Heart right ventricle (tissue), 16 donors: ENCODE results near the gene KREMEN1. TPM values are rescaled to one million over a fixed set of nuclear protein-coding genes. Genes with fewer than 3 reads are reported as not detected.

Source experiments
- ATAC-seq, 8 donors: fragments of 200-7000 bp; cut with Tn5 transposase; one replicate each; pipeline ENCODE4 v1.9.1; 2020; ENCODE audit warnings: mild to moderate bottlenecking in 8 of 8, moderate library complexity in 8 of 8, moderate number of reproducible peaks in 1 of 8
- DNase-seq, 2 donors: peaks; one replicate each; pipeline ENCODE4 v3.0.0-alpha.2; 2020
- H3K27ac ChIP-seq, 10 donors: fragments of 200-600 bp; sonication (generic) in 2 of 10; one replicate each; pipeline versions ENCODE4 v1.5.0 to v1.8.0; 2020 to 2022; ENCODE audit warnings: mild to moderate bottlenecking in 3 of 10
- H3K27me3 ChIP-seq, 7 donors: fragments of 200-600 bp; one replicate each; pipeline ENCODE4 v1.8.0; 2021 to 2022; ENCODE audit warnings: mild to moderate bottlenecking in 2 of 7
- H3K36me3 ChIP-seq, 9 donors: fragments of 200-600 bp; sonication (generic) in 1 of 9; one replicate each; pipeline versions ENCODE4 v1.5.0 to v1.8.0; 2020 to 2022; ENCODE audit warnings: mild to moderate bottlenecking in 2 of 9
- H3K4me1 ChIP-seq, 9 donors: fragments of 200-600 bp; sonication (generic) in 1 of 9; one replicate each; pipeline versions ENCODE4 v1.5.0 to v1.8.0; 2020 to 2022; ENCODE audit warnings: mild to moderate bottlenecking in 4 of 9
- H3K4me3 ChIP-seq, 10 donors: fragments of 200-600 bp; sonication (generic) in 2 of 10; one replicate each; pipeline versions ENCODE4 v1.5.0 to v1.8.0; 2020 to 2022; ENCODE audit warnings: mild to moderate bottlenecking in 7 of 10, moderate library complexity in 2 of 10
- H3K9me3 ChIP-seq, 11 donors: fragments of 200-600 bp in 10 of 11; sonication (generic) in 2 of 11; one replicate each; pipeline versions ENCODE4 v1.5.0 to v1.8.0; 2013 to 2022; ENCODE audit warnings: mild to moderate bottlenecking in 2 of 11, control low read depth in 1 of 11, moderate library complexity in 1 of 11
- WGBS, 2 donors: extraction: QIAGEN DNeasy Blood & Tissue Kit; methylation state at CpG; one replicate each; pipeline ENCODE4 v1.1.7; 2013; ENCODE audit warnings: inconsistent platforms in 1 of 2; 5-methylcytosine and 5-hydroxymethylcytosine counted together
- intact Hi-C, 10 donors: fragments of 100-400 bp; cut with DNase I; formaldehyde crosslinking; loops; one replicate each; pipeline versions ENCODE4 v1.11.1 to v1.14.2; 2022
- polyA plus RNA-seq, 2 donors: library from polyadenylated mRNA; stranded (reverse); fragments of 200-250 nt; gene quantifications; one replicate each; pipeline ENCODE4 v1.2.3, GENCODE V29; 2013
- total RNA-seq, 10 donors: library from RNA; stranded (reverse); fragmentation: NEBNext Ultra II Directional in 3 of 10; extraction: Animal tissue kit (Norgen Biotek cat#: 25700) in 3 of 10; gene quantifications; one replicate each; pipeline versions ENCODE4 v1.2.1 to v1.2.4, GENCODE V29; 2021 to 2023
- TF ChIP-seq, protein P1 (sequence below), 9 donors: fragments of 200-600 bp; sonication (generic) in 2 of 9; IDR thresholded peaks; one replicate each; pipeline versions ENCODE4 v1.5.0 to v1.8.0; 2021 to 2022; ENCODE audit warnings: antibody characterized with exemption in 9 of 9, mild to moderate bottlenecking in 5 of 9, moderate library complexity in 1 of 9
- donor health status: Arrhythmogenic right ventricular cardiomyopathy.
- donor health status: ischemic (EF 13 %, LVEDD 7.1; RV severe dilation, severe dysfunction).
- donor health status: healthy with polysubstance abuse.
- donor health status: DM: no; HTN: yes; CAD: no.
- donor health status: DM: no; HTN: no; CAD: no.
- donor health status: ischemic (EF 25% LVEDD 6.9; RV normal size, moderate dysfunction).
- donor health status: ischemic (EF 25% LVEDD 5.7; RV mildly dilated, moderate dysfunction).
- donor health status: healthy.
- donor health status: DM: yes; HTN: yes; CAD: no.
- donor health status: Ischemic cardiomyopathy.
- donor health status: ischemic (EF 35%, LVEDD 5.7; RV mildly dilated, moderate dysfunction).
- donor health status: nonischemic (EF 11% LVEDD 7.7; RV severe dilation, severe dysfunction).
- donor health status: DM: yes; HTN: yes; CAD: no.
- donor health status: PGD.
- donor health status: ischemic (EF 29% LVEDD 5.4; RV normal size, mild dysfunction).
- donor health status: nonischemic (EF 23%, LVEDD 6.1; RV moderate dilation, normal function).

KREMEN1 gene
- total and polyA plus RNA-seq, 12 donors, result 7.4 to 46.3 (median 36.5) TPM

DNA sequence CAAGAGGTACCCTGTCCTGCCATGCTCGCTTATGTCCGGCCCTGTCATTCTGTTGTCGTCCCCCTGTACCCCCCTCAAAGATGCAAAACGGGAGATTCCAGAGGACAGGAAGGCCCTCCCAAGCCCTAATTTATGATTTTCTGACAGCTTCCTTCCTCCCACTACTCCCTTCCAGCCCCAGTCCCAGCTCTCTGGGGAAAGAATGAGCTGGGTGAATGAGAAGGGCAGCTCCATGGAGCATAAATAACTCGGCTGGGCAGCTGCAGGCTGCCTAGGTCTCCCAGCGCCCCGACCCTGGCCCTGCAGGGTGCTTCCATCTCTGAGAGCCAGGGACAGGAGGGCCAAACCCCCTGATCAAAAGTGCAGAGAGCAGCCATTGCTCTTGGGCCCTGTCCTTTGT is 128.9 kb downstream of the KREMEN1 start:
- H3K9me3 ChIP-seq, result no peaks in the 10 kb centered on the region
- H3K4me3 ChIP-seq, result no peak overlapping the region
- no peak for DNase-seq
- TF ChIP-seq, protein P1, sequence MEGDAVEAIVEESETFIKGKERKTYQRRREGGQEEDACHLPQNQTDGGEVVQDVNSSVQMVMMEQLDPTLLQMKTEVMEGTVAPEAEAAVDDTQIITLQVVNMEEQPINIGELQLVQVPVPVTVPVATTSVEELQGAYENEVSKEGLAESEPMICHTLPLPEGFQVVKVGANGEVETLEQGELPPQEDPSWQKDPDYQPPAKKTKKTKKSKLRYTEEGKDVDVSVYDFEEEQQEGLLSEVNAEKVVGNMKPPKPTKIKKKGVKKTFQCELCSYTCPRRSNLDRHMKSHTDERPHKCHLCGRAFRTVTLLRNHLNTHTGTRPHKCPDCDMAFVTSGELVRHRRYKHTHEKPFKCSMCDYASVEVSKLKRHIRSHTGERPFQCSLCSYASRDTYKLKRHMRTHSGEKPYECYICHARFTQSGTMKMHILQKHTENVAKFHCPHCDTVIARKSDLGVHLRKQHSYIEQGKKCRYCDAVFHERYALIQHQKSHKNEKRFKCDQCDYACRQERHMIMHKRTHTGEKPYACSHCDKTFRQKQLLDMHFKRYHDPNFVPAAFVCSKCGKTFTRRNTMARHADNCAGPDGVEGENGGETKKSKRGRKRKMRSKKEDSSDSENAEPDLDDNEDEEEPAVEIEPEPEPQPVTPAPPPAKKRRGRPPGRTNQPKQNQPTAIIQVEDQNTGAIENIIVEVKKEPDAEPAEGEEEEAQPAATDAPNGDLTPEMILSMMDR (IDR thresholded peaks at IDR 0.05), result no peak
- H3K27me3 ChIP-seq, result peaks cover 0 to 18% (median 2%) of the 10 kb centered on the region in 7 donors
- peak in 3 of 8 donors; percentile 20 to 49 (median 21) for ATAC-seq
- H3K27ac ChIP-seq, result peak overlapping the region in 8 of 10 donors; percentile 10 to 64 (median 51)
- peaks cover 5 to 31% (median 19%) of the 10 kb centered on the region in 9 donors for H3K4me1 ChIP-seq
- 61 to 70% methylated on average over 7 of the region's 7 CpGs for WGBS, 2 donors
- intact Hi-C loops, result loop anchor here in 1 of 10 donors (2.0 kb wide), 1 partner anchor 43 kb away; no protein-coding TSS in a partner anchor
- H3K36me3 ChIP-seq, result no peaks in the 10 kb centered on the region

DNA sequence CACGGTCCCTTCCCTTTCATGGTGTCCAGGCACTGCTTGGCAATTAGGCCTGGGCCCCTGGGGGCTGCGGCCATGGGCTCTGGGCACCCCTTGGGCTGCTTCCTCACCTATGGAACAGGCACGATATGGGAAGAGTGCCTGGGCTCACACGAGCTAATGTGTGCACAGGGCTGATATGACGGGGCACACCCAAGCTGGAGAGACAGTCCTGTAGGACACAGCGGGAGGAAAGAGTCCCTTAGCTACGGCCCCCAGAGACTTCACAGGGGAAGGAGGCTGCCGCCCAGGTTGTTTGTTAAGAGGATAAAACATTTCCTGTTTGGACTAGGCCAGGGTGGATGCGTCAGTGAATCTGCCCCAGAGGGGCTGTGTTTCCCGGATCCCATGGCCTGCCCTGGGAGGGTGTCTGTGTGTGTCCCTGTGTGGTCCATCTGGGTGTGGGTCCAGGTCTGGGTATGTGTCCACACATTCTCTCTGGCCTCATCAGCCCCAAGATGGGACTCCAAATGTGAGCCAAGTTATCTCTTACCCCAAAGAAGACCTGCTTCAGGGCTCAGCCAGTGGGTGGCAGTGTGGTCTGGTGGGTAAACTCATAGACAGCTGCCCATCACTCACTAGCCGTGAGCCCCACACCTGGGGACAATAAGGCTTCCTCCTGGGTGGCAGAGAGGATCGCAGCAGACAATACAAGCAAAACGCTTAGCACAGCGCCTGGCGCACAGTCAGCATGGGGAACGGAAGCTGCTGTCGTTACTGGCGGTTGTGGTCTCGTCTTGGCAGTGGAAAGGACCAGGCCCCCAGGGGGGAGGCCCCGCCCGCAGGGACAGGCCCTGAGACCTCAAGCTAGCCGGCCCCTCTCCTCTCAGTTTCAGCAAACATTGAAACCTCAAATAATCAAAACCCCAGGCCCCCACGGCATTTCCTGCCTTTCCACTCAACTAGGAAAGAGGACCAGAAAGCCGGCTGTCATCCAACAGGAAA is 129.7 kb downstream of the KREMEN1 start:
- peaks cover 5 to 31% (median 19%) of the 10 kb centered on the region in 9 donors for H3K4me1 ChIP-seq
- DNase-seq, result peak; percentile 51 to 70
- peak overlapping the region in 9 of 10 donors; percentile 10 to 64 (median 49) for H3K27ac ChIP-seq
- H3K36me3 ChIP-seq, result no peaks in the 10 kb centered on the region
- 43 to 52% methylated on average over 24 of the region's 24 CpGs for WGBS, 2 donors
- peak; percentile 50 to 81 (median 65) for ATAC-seq
- peaks cover 0 to 26% (median 4%) of the 10 kb centered on the region in 7 donors for H3K27me3 ChIP-seq
- H3K9me3 ChIP-seq, result no peaks in the 10 kb centered on the region
- intact Hi-C loops, result loop anchor here in 1 of 10 donors (2.0 kb wide), 1 partner anchor 42 kb away; no protein-coding TSS in a partner anchor
- H3K4me3 ChIP-seq, result no peak overlapping the region
- TF ChIP-seq, protein P1 (IDR thresholded peaks at IDR 0.05), result peak in 6 of 9 donors; percentile 24 to 38 (median 28)

DNA sequence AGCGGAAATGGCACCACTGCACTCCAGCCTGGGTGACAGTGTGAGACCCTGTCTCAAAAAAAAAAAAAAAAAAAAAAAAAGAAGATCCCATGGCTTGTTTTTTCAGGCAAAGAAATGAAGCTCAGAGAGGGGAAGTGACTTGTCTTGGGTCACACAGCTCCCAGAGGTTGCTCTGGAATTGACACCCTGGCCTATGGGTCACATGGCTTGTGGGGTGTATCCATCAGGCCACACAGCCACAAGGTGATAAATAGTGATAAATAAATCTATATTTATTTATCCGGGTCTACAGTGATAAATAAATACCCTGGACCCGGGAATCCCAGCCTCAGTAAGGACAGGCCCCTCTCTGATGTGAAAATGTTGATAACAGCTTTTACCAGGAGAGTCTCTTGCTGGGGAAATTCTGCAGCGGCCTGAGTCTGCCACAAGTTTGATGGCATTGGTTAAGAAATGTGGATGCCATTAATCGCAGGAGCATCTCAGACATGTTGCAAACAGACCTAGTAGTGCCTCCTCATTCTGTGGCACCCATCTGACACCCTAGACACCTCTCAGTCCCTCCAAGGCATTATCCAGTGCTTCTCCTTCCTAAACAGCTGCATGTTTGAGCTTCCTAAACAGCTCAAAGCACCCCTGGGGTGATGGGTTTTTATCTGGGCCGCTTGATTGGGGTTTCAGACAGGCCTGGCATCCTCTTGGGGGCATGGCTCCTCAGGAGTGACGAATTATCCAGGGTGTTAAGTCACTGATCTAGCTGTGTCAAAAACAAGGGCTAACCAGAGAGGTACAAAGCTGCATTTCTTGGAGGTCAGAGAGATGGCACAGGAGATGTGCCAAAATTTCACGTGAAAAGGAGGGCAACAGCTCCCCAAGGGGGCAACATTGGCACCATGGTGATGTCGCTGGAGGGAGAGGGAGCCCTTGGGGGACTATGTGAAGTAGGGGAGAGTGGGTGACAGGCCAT is 130.9 kb downstream of the KREMEN1 start:
- DNase-seq (no peak), ATAC-seq (no peak)
- Histone ChIP-seq H3K4me1 (peaks cover 5 to 31% (median 19%) of the 10 kb centered on the region in 9 donors), H3K9me3 (no peaks in the 10 kb centered on the region), H3K27ac (peak overlapping the region in 1 of 10 donors; percentile 48), H3K36me3 (no peaks in the 10 kb centered on the region), H3K4me3 (no peak overlapping the region), H3K27me3 (peaks cover 0 to 36% (median 4%) of the 10 kb centered on the region in 7 donors)
- WGBS, 2 donors, result 83 to 85% methylated on average over 9 of the region's 9 CpGs
- intact Hi-C loops, result loop anchor here in 1 of 10 donors (2.0 kb wide), 1 partner anchor 41 kb away; no protein-coding TSS in a partner anchor
- TF ChIP-seq, protein P1 (IDR thresholded peaks at IDR 0.05), result no peak
